Fibroblast of peridontal ligament (primary cell): ENCODE data around the gene KIFC3.
A peak's percentile ranks its signal among the peaks of the same experiment; 100 is the strongest.
"Not testable (repeated sequence)": the region's sequence is repeated elsewhere in the genome, so short reads cannot be mapped to it uniquely, and the experiment has no call there.

Experiments used
- DNase-seq: peaks from one replicate; pipeline ENCODE4 v3.0.0-alpha.2; 2010; ENCODE audit errors: extremely low read depth

The KIFC3 gene

GRCh38 chr16:57804111-57804837 is 2.0 kb upstream of the KIFC3 start:
- DNase-seq, result no peak

- no peak for DNase-seq
Measured at GRCh38 chr16:57803134-57803990, 1.1 kb upstream of the KIFC3 start.

GRCh38 chr16:57801809-57802340 is 416 bp downstream of the KIFC3 start:
- DNase-seq, result no peak

- peak; percentile 57 for DNase-seq
Measured at GRCh38 chr16:57801098-57801808, 1.0 kb downstream of the KIFC3 start.

- no peak for DNase-seq
Measured at GRCh38 chr16:57800200-57801097, 1.8 kb downstream of the KIFC3 start.

GRCh38 chr16:57799600-57800199 is 2.6 kb downstream of the KIFC3 start:
- DNase-seq, result no peak

GRCh38 chr16:57798953-57799599 is 3.2 kb downstream of the KIFC3 start:
- no peak for DNase-seq

GRCh38 chr16:57798267-57798810 is 4.0 kb downstream of the KIFC3 start:
- no peak for DNase-seq

GRCh38 chr16:57797526-57798266 is 4.6 kb downstream of the KIFC3 start:
- DNase-seq, result no peak

GRCh38 chr16:57797216-57797525 is 5.1 kb downstream of the KIFC3 start:
- DNase-seq, result no peak

GRCh38 chr16:57796014-57796413 is 6.3 kb downstream of the KIFC3 start:
- not testable (repeated sequence) for DNase-seq

- DNase-seq, result peak; percentile 45
Measured at GRCh38 chr16:57795431-57795878, 6.8 kb downstream of the KIFC3 start.

- no peak for DNase-seq
Measured at GRCh38 chr16:57794849-57795430, 7.4 kb downstream of the KIFC3 start.

GRCh38 chr16:57791893-57792461 is 10.3 kb downstream of the KIFC3 start:
- no peak for DNase-seq

GRCh38 chr16:57791195-57791892 is 10.9 kb downstream of the KIFC3 start:
- no peak for DNase-seq

GRCh38 chr16:57788951-57789350 is 13.3 kb downstream of the KIFC3 start:
- no peak for DNase-seq

GRCh38 chr16:57788252-57788841 is 13.9 kb downstream of the KIFC3 start:
- DNase-seq, result no peak

GRCh38 chr16:57787519-57787905 is 14.8 kb downstream of the KIFC3 start:
- no peak for DNase-seq
